HG03342 (cell line): ENCODE results near the gene CHRNA4.

Source experiments
- ATAC-seq: cut with Tn5 transposase; IDR thresholded peaks from one replicate; pipeline ENCODE4 v1.9.1; 2021; ENCODE audit warnings: mild to moderate bottlenecking, moderate library complexity; ENCODE audit not compliant: unreplicated experiment

The CHRNA4 gene

GRCh38 chr20:63360850-63361518 lies at the start of gene CHRNA4:
Gene CHRNA4 (minus strand): TSS chr20:63361349. CDS start chr20:63361165, 184 bp downstream.
- no peak for ATAC-seq

DNA sequence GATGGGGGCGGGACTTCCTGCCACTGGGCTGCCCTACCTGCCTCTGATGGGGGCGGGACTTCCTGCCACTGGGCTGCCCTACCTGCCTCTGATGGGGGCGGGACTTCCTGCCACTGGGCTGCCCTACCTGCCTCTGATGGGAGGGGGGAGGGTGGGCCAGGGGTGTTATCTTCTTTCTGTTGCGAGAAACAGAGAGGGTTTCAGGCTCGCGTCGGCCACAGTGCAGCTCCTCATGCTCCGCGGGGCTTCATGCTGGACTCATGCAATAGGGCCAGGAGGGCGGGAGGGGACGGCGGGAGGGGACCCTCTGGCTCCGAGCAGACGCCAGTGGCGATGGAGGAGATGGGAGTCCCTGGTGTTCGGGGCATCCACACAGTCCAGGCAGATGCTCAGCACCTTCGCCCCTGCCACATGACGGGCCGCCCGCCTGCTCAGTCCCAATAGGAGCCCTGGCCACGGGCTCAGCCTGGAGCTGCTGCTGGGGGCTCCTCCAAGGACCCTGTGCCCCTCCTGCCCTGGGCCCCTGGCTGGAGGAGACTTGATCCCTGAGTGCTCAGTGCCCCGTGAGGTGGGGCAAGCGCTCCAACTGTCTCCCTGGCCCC lies 48.8 kb upstream of the CHRNA4 start:
- no peak for ATAC-seq

DNA sequence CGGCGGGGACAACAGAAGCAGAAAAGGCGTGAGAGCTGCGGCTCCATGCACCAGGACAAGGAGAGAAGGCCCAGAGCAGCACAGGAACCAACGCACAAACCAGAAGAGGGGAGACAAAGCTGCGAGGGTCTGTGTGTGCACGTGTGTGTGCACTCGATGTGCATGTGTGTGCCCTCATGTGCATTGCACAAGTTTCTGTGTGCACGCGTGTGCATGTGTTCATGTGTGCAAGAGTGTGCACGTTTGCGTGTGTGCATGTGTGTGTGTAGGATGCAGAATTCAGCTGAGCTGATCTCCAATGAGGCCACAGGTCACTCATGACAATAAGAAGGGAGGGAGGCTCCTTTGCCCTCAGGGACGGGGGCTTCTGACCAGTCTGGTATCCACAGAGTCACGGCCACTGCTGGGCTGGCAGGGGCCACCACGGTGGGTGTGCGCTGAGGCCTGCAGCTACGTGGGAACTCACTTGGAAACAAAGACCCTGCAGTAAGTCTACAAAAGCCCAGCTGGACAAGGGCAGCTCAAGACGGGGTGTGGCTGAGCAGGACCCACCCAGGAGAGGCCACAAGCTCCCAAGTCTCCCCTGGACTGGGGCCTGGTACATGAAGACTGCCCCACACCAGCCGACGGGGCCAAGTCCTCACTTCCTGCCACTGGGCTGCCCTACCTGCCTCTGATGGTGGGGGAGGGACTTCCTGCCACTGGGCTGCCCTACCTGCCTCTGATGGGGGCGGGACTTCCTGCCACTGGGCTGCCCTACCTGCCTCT lies 48.1 kb upstream of the CHRNA4 start:
- no peak for ATAC-seq

GRCh38 chr20:63408684-63409046 lies 47.5 kb upstream of the CHRNA4 start:
- no peak for ATAC-seq

GRCh38 chr20:63407928-63408683 lies 47.0 kb upstream of the CHRNA4 start:
- ATAC-seq, result no peak

DNA sequence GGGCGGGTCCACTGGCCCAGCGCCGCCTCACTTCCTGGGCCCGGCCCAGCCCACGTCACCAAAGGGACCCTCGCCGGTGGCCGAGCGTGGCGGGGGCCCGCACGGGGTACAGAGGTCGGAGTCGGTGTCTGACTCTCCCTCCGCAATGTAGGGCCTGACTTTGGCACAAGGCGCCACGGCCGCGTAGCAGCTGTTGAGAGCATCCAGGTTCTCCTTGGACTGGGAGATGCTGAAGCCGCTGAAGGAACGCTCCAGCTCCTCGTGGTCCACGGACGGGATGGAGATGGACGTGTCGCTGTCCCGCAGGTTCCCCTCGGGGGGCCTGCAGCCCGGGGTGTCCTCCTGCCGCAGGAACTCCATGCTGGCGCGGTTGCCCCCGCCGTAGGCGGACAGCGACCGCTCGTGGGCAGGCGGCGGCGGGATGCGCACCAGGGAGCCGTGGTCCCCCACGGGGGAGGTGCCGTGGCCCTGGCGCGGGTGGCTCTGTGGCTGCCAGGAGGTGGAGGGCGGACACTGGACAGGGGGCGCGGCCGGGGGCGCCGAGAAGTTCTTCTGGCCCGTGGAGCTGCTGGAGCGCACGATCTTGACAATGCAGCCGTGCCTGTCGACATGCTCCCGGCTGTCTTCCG lies 45.6 kb upstream of the CHRNA4 start:
- ATAC-seq, result no peak

DNA sequence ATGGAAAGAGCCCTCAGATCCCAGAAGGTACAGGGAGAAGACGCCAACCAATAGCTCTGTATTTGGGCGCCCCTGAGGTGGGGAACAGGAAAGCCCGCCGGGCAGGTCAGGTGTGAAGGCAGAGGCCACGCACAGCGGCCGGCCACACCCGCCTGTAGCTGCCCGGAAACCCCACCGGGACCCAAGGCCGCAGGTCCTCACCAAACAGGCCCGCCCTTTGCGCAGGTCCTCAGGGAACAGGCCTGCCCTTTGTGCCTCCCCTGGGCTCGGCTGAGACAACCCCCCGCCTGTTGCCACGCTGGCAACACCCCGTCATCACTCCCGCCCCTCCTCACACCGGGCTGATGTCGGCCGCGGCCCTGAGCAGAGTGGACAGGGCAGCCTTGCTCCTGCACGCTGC lies 44.9 kb upstream of the CHRNA4 start:
- ATAC-seq, result no peak

DNA sequence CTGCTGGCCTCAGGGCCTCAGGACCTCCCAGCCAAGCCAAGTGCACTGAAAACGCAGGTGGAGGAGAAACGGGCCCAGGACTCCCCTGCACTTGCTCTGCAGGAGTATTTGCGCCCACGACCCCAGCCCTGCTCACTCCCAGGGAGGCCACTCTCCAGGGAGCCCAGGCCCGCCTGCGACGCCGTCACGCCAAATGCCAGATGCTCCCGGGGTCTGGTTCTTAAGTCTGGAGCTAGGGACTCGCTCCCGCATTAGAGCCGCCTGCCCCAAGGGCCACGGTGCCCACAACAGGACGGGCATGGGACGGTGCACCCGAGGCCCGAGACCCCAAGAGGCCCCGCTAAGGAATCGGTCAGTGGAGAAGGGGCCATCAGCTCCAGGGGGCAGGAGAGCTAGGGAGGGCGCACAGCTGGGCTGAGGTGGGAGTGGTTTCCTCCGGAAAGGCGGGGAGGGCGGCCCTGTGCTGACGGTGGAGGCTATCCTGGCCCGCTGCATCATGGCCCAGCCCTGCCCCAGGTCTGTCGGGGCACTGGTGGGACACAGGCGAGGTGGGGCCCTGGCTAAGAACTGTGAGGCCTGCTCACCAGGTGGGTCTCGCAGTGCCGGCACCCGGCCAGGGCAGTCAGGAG lies 44.1 kb upstream of the CHRNA4 start:
- no peak for ATAC-seq

GRCh38 chr20:63404129-63405085 lies 43.3 kb upstream of the CHRNA4 start:
- ATAC-seq, result no peak

GRCh38 chr20:63403403-63404105 lies 42.4 kb upstream of the CHRNA4 start:
- no peak for ATAC-seq

DNA sequence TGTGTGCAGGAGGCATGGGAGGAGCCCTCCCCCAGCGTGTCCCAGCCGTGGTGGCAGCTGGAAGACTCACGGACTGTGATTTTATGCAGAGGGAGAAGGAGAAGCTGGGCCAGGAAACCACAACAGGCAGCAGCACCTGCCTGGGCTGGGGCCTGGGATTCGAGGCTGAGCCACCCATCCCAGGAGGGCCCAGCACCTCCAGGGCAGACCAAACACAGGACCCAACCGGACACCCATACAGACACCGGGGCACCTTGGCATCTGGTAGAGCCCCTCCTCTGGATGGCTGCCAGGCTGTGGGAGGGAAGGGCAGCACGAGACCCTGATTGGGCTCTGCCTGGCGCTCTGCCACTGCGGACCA lies 41.7 kb upstream of the CHRNA4 start:
- ATAC-seq, result no peak

DNA sequence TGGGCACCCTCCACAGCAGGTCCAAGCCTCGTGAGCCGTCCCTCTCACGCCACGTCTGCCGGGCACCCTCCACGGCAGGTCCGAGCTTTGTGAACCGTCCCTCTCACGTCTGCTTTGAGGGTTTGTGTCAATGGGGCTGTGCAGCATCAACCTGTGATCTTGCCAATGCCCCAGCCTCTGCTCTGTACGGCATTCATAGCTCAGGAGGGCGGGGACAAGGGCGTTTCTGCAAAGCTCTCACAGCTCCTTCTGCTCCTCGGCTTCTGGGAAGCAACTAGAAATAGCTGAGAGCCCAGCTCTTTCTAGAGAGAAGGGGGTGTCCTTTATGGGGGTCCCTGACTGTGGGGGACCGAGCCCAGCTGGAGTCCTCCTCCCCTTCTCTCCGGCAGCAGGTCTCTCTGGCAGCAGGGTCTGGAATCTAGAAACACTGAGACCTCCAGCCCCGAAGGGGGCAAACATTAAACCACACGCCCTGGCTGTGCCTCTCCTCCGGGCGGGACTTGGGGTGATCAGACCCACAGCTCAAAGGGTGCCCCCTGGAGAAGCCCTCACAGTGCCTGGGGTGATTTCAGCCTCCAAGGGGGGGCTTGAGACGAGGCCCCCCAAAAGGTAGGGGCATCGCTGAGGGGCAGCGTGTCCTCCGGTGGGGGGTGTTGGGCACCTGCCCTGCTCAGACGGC lies 41.2 kb upstream of the CHRNA4 start:
- ATAC-seq, result no peak

GRCh38 chr20:63401384-63402110 lies 40.4 kb upstream of the CHRNA4 start:
- no peak for ATAC-seq

DNA sequence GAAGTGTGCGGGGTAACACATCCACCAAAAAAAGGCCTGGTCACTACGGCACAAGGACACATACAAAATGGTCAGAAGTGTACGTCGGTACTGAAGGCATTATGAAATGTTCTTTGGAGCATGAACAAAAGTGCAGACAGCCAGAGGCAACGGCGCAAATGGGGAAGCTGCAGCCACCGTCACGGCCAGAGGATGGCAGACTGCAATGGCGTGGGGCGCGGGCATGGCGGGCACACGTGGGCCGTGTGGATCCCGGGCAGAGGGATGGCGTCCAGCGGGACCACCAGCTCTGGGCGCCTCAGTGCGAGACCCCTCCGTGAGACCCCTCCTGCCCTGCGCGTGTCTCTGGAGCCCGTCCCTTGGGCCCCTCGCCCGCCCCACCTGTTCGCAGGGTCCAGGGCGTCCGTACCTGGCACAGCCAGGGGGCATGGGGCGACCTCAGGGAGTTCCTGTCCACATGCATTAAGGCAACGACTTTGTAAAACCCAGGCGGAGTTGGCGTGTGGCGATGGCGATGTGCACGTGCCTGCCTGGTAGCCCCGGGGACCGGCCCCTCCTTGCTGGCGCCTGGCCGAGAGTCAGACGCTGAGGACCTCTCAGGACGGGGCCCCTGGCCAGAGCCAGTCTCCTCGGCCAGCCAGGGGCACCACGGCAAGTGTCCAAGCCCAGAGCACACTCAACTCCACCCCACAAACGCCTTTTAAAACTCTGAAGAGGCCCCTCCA lies 39.5 kb upstream of the CHRNA4 start:
- ATAC-seq, result no peak

GRCh38 chr20:63399596-63400375 lies 38.6 kb upstream of the CHRNA4 start:
- ATAC-seq, result no peak
